Mucosa of gallbladder (tissue), 1 donor: Measurements from ENCODE around the gene ALG5. TPM values are rescaled to one million over a fixed set of nuclear protein-coding genes. Genes with fewer than 3 reads are reported as not detected.
A peak's percentile ranks its signal among the peaks of the same experiment; 100 is the strongest.

Source experiments
- DNase-seq: peaks from one replicate; pipeline ENCODE4 v3.0.0-alpha.2; 2020; ENCODE audit warnings: low spot score
- total RNA-seq: library from RNA; stranded (reverse); gene quantifications from one replicate; pipeline ENCODE4 v1.2.1, GENCODE V29; 2021
- donor health status: DM: no; HTN: no; CAD: no.

ALG5 gene
- total RNA-seq, 1 donor from 2014 or later = 39.4 TPM

DNA sequence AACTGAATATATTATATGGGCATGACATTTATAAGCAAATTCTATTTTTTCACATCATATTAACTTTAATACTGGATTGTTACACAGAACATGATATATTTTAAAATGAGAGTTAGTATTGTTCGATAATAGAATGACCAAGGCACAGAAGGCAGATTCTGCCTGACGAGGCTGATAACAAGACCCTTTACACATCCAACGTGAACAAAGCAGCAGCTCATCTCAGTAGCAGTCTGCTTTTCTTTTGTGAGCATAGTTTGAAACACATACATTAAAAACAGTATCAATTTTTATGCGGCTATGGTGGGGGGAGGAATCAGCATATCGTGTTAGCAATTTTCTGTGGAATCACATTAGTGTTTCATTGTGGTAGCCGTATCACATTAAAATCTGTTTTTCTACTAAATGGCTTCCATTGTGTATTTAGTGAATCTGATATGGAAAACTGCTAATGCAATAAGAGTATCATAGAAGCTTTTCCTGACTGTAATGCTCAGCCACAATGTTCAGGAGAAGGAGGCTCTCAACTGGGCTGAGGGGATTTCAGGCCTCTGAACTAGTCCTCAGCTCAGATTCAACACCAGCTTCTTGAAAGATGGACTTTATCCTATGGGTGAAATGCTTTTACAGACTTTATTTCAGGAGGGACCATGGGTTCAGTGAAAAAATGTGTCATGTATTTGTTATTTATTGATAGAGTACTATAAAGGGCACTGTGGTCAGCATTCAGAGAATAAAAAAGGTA lies 83.1 kb downstream of the ALG5 start:
- DNase-seq = no peak

DNA sequence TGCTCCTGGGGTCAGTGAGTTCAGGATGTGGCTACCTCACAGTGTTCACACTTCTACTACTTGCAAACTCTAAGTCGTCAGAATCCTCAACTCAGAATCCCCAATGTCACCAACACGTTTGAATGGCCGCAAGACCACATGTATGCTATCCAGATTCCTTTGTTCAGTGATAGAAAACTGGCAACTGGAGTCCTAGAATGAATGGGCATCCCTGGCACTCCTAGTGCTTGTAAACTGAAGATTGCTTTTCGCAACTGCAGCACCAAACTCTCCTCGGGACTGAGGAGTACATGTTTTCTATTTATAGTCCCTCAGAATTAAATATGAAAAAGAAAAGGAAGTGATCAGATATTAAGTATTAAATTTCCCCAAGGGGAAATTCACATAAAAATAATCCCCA lies 84.0 kb downstream of the ALG5 start:
- no peak for DNase-seq

DNA sequence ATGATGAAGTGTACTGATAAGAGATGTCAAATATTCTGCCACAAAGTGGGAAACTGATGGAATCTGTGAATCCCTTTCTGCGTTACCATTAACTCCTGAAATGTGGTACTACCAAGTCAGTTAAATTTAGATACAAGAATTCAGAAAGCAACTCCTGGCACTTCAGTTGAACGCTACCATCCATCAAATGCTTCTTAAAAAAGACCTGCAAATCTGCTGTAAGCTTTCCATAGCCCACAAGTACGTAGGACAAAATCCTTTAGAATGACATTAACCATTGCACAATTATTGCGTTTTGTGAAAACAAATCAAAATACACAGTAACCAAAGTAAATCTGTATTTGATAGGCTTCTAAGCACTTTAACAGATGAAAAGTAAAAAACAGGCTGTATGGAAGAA lies 84.5 kb downstream of the ALG5 start:
- no peak for DNase-seq

DNA sequence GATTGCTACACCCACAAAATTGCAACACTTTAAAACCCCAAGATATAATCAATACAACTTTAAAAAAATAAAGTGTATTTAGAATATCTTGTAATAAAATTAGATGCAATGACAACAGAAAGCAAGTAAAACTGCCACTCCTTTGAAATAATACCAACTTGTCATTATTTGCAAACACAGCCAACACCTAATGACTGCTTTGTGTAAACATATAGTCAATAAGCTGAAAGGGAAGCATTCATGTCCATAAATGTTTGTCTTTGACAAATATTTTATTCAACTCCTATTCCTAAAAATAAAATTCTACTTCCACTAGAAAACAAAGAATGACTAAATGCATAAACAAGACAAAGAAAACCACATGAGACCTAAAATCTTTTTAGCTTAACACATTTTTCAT lies 85.7 kb downstream of the ALG5 start:
- DNase-seq = no peak

DNA sequence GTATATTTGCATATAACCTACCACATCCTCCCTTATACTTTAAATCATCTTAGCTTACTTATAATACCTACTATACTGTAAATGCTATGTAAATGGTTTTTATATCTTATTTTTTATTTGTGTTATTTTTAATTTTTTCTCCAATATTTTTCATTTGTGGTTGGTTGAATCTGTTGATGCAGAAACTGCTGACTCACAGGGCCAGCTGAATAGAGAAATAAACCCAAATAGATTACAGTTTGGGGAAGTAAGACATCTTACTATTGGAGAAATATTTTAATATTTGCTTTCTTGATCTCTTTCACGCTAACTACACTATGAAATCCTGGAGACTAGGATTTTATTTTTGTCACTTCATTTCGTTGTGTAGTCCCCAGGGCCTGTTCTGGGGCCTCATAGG lies 86.2 kb downstream of the ALG5 start:
- DNase-seq = no peak

DNA sequence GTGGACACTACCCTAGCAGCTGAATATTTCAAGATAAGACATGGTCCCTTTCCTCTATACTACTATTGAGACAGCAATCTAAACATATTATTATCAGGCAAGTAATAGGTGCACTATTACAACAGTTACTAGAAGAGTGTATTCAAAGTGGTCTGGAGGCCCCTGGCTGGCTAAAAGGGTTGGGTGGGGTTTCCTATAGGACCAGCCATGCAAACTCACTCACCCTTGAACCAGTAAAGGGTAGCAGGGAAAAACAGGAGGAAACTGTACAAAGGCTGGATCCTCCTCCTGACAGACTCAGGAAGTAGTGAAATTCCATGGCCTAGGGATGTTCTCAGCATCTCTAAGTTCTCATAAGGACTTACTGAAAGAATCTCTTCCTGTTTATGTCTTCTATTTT lies 86.8 kb downstream of the ALG5 start:
- no peak for DNase-seq

DNA sequence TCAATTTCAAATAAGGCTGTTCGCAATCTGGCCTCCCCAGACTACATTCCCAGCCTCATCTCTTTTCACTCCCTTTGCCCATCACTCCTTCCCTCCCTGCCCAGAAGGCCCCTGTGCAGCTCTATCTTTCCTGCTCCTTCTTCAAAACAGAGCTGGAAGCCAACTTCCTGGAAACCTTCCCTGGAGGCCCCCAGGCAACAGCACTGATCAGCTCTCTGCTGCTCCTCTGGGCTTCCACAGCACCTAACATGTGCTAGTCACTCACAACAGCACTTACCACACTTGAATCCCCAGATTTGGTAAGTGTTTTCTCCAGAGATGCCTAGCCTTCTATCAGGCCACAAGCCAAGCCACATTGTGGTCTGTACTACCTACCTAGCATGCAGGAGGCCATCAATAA lies 88.6 kb downstream of the ALG5 start:
- DNase-seq = no peak

DNA sequence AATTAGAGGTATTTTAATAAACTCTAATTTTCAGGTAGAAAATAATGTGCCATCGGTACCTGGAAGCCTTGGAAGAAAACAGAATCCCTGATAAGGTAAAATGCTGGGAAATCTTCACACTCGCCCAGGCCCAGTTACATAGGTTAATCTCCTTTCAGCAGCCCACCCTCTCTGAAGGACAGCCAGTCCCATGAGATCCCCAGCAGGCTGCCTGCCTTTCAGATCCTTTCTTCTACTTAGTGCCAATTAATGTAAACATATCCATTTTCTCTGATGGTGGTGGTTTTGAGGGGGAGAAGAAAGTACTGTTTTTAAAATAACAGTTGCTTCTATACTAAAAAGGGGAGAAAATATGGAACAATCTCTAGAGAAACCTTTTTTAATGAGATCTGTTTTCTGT lies 91.3 kb downstream of the ALG5 start:
- DNase-seq = no peak

DNA sequence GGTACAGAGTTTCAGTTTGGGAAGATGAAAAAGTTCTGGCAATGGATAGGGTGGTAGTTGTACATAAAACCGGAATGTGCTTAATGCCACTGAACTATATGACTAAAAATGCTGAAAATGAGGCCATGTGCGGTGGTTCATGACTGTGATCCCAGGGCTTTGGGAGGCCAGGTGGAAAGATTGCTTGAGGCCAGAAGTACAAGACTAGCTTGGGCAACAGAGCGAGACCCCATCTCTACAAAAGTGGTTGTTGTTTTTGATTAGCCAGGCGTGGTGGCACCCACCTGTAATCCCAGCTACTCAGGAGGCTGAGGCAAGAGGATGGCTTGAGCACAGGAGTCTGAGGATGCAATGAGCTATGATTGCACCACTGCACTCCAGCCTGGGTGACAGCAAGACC lies 91.9 kb downstream of the ALG5 start:
- no peak for DNase-seq

DNA sequence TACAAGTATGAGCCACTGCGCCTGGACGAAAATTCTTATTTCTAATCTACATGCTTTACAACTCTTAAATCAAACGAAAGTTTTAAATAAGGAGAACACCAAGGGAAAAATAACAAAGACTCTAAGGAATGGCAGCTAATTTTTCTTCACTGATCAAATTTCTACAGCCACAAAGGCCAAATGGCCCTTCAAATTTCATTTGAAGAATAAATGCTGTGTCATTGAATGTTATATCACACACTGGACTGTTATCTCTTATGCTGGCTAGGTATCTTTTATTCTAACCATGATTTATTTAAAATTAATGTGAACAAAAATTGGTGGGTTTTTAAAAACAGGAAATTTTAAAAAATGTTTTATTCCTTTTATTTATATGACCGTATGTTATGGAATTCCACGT lies 93.2 kb downstream of the ALG5 start:
- DNase-seq = no peak

DNA sequence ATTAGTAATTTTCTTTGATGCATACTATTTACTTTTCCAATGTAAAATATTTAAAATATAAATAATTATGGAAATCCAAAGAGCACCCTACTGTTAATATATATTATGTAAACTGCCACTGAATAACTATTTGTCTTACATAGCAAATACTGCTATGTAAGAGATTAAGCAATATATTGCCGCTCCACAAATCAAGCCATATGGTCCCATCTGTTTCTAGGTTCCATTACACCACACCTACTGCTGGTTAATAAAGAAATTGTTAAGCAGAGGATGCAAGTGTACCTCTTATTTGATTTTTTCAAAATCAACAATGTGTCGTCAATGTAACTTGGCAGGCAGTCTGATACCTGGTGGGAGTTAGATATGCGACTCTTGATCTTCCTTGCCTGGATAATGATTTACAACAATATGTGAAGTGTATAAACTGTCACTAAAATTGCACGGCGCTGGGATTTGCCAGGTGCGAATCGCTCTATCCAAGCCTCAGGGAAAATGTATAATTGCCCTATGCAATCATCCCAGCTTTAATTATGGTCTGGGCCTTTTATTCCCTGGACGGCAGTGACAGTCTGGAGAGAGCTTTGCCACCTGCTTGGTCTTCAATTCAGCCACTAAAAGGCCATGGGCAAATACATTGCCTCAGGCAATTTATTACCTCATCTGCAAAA lies 95.1 kb downstream of the ALG5 start:
- peak; percentile 38 for DNase-seq

Other genes starting within 250 kb of the ALG5 start
- 4.4 TPM for gene RFXAP, start 180.1 kb downstream of the ALG5 start, total RNA-seq
- 39.7 TPM for gene SMAD9, start 79.1 kb downstream of the ALG5 start, total RNA-seq
- 25.0 TPM for gene EXOSC8, start 1.4 kb upstream of the ALG5 start, total RNA-seq
- gene SUPT20H, start 60.3 kb upstream of the ALG5 start, total RNA-seq = 47.4 TPM
- not detected for gene CSNK1A1L, start 106.3 kb upstream of the ALG5 start, total RNA-seq